Cardiac fibroblast (primary cell): ENCODE measurements around the gene KCNQ1.

ENCODE experiments used
- DNase-seq, 2 donors: peaks; one replicate each; pipeline versions ENCODE4 v3.0.0 to v3.0.0-alpha.2; 2010; ENCODE audit warnings: low read depth in 2 of 2
- H3K4me3 ChIP-seq, 2 donors: replicated peaks in 1 of 2; 1 replicate in 1 of 2; 2 replicates in 1 of 2; pipeline ENCODE4 v1.5.1; 2011; ENCODE audit warnings: low read depth in 2 of 2, low read length in 2 of 2, mild to moderate bottlenecking in 2 of 2, moderate library complexity in 1 of 2
- TF ChIP-seq, protein P1 (sequence below): IDR thresholded peaks from one replicate; pipeline ENCODE4 v1.5.1; 2011; ENCODE audit warnings: low read depth, mild to moderate bottlenecking, low read length, inconsistent platforms

KCNQ1 gene

GRCh38 chr11:2443881-2444820 is 657 bp upstream of the KCNQ1 start, which contains the start of gene TRPM5:
TRPM5 (minus strand) TSS chr11:2444514; CDS start chr11:2423036, 21,478 bp downstream.
- no peak for DNase-seq
- TF ChIP-seq, protein P1, sequence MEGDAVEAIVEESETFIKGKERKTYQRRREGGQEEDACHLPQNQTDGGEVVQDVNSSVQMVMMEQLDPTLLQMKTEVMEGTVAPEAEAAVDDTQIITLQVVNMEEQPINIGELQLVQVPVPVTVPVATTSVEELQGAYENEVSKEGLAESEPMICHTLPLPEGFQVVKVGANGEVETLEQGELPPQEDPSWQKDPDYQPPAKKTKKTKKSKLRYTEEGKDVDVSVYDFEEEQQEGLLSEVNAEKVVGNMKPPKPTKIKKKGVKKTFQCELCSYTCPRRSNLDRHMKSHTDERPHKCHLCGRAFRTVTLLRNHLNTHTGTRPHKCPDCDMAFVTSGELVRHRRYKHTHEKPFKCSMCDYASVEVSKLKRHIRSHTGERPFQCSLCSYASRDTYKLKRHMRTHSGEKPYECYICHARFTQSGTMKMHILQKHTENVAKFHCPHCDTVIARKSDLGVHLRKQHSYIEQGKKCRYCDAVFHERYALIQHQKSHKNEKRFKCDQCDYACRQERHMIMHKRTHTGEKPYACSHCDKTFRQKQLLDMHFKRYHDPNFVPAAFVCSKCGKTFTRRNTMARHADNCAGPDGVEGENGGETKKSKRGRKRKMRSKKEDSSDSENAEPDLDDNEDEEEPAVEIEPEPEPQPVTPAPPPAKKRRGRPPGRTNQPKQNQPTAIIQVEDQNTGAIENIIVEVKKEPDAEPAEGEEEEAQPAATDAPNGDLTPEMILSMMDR: no peak
- H3K4me3 ChIP-seq: no peak within 1 kb of the TSS

DNA sequence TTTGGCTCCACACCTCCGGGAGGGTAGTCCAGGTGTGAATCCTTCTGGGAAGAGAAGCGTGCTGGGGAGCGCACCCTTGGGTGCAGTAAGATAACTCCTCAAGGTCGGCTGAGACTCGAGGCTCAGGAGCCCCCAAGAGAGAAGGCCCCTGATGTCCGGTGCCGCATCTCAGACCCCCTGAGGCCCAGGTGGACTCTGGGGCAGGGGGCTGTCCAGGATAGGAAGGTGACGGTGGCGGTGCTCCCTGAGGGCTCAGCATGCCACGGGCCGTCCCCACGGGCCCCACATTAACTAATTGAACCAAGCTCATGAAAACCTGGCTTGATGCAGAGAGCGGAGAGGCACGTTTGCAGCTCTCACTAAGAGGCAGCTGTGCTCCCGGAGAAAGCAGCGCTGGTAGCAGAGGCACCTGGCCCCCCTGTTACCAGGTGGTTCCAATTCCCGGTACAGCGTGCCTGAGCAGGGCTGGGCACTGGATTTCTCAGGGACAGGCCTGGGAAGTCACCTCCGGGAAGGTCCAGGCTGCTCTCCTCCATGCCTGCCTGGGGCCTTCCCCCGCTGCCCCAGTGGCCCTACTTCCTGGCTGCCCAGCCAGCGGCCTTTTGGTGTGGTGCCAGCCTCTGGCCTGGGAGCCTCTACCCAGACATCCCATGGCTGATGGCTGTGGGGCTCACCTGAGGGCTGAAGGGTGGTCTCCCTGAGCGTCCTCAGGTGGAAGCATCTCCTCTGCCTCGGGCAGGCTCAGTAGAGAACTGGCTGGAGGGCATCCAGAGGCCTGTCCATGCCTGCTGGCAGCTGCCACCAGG is 1.1 kb downstream of the KCNQ1 start:
- H3K4me3 ChIP-seq: no peak overlapping the region
- TF ChIP-seq, protein P1: no peak
- DNase-seq: no peak

- no peak overlapping the region for H3K4me3 ChIP-seq
- no peak for DNase-seq
- TF ChIP-seq, protein P1: no peak
Measured at GRCh38 chr11:2446590-2447252, 1.9 kb downstream of the KCNQ1 start.

- TF ChIP-seq, protein P1: no peak
- no peak for DNase-seq
- H3K4me3 ChIP-seq: no peak overlapping the region
Measured at GRCh38 chr11:2447253-2447950, 2.6 kb downstream of the KCNQ1 start.

DNA sequence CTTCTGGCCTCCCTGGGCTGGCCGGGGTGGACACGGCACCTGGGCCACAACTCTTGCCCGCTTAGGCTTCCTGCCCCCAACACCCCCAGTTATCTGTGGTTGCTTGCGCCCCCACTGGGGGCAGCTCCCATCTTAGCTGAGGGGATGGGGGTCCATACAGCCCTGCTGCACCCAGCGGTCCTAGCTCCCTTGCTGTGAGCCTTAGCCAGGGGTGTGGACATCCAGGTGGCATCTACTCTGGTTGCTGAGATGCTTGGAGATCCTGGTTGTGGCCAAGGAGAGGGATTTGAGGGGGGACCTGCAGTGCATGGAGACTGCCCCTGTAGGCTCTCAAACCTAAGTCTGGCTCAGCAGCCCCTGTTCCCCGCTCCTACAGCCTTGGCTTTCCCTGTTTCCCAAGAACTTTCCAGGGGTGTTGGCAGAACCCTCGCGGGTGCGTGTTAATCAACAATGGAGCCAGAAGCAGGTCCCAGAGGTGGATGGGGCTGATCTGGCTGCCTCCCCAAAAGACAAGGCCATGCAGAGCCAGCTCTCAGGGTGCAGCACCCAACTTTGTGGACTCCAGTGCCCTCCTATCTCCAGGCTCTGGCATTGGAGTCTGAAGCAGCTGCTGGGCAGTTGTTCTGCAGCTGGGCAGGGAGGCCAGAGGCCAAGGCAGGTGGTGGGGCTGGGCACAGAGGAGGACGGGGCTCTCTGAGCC is 3.3 kb downstream of the KCNQ1 start:
- no peak overlapping the region for H3K4me3 ChIP-seq
- TF ChIP-seq, protein P1: no peak
- no peak for DNase-seq
